ENCODE data around the gene ALKBH8.
"Not testable (repeated sequence)": the region's sequence is repeated elsewhere in the genome, so short reads cannot be mapped to it uniquely, and the experiment has no call there.

Gene ALKBH8

GRCh38 chr11:107565219-107565937 lies at the start of gene ALKBH8:
ALKBH8 (minus strand) TSS chr11:107565735; CDS start chr11:107560893, 4,842 bp downstream.
- FAIRE-seq = no peak

GRCh38 chr11:107612445-107612844 lies 46.9 kb upstream of the ALKBH8 start:
- FAIRE-seq = no peak

- no peak for FAIRE-seq
Observed at GRCh38 chr11:107609400-107610218, 44.1 kb upstream of the ALKBH8 start.

- no peak for FAIRE-seq
Observed at GRCh38 chr11:107608809-107609208, 43.3 kb upstream of the ALKBH8 start.

- FAIRE-seq = no peak
Observed at GRCh38 chr11:107606141-107606540, 40.6 kb upstream of the ALKBH8 start.

GRCh38 chr11:107605061-107606006 lies 39.8 kb upstream of the ALKBH8 start:
- no peak for FAIRE-seq

GRCh38 chr11:107598225-107599139 lies 32.9 kb upstream of the ALKBH8 start:
- no peak for FAIRE-seq

- FAIRE-seq = no peak
Observed at GRCh38 chr11:107594736-107595135, 29.2 kb upstream of the ALKBH8 start.

GRCh38 chr11:107593951-107594350 lies 28.4 kb upstream of the ALKBH8 start:
- no peak for FAIRE-seq

GRCh38 chr11:107592813-107593212 lies 27.3 kb upstream of the ALKBH8 start:
- FAIRE-seq = no peak

GRCh38 chr11:107592231-107592590 lies 26.7 kb upstream of the ALKBH8 start:
- no peak for FAIRE-seq

- no peak for FAIRE-seq
Observed at GRCh38 chr11:107591378-107592230, 26.1 kb upstream of the ALKBH8 start.

- no peak for FAIRE-seq
Observed at GRCh38 chr11:107590460-107591377, 25.2 kb upstream of the ALKBH8 start, which contains the start of gene ELMOD1. ELMOD1 (plus strand) TSS chr11:107591147; CDS start chr11:107618190, 27,043 bp downstream.

GRCh38 chr11:107587306-107587979 lies 21.9 kb upstream of the ALKBH8 start:
- no peak for FAIRE-seq

- no peak for FAIRE-seq
Observed at GRCh38 chr11:107583629-107584195, 18.2 kb upstream of the ALKBH8 start.

- no peak for FAIRE-seq
Observed at GRCh38 chr11:107581147-107581546, 15.6 kb upstream of the ALKBH8 start.

- FAIRE-seq = not testable (repeated sequence)
Observed at GRCh38 chr11:107579169-107579568, 13.6 kb upstream of the ALKBH8 start.

GRCh38 chr11:107577346-107577711 lies 11.8 kb upstream of the ALKBH8 start:
- FAIRE-seq = no peak

Measured in TTC549 (cell line).